ENCODE results near the gene ZFYVE9. TPM values are rescaled to one million over a fixed set of nuclear protein-coding genes. Genes with fewer than 3 reads are reported as not detected.

Gene ZFYVE9
- total and polyA plus RNA-seq, 2 of the 8 experiments (the other 6 are each of a cell fraction or from before 2014, with no cell fraction given): 5.8 to 26.5 TPM

DNA sequence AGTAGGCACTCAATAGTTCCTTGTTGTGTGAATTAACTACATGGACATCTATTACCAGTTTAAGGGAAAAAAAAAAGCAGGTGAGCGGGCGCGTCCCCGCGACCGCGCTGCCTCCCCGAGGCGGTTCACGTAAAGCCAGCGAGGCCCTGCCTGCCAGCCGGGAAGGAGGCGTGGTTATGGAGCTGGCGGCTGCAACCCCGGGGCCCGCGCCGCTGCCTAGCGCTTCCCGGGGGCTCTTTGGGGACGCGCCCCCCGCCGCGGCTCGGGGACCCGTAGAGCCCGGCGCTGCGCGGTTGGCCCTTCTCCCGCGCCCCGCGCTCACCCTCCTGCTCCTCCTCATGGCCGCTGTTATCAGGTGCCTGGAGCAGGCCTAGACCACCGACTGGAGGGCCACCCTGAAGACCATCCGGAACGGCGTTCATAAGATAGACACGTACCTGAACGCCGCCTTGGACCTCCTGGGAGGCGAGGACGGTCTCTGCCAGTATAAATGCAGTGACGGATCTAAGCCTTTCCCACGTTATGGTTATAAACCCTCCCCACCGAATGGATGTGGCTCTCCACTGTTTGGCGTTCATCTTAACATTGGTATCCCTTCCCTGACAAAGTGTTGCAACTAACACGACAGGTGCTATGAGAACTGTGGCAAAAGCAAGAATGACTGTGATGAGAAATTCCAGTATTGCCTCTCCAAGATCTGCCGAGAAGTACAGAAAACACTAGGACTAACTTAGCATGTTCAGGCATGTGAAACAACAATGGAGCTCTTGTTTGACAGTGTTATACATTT, 226.7 kb downstream of the ZFYVE9 start (continued):
- no peak for TF ChIP-seq YY1 (IDR thresholded peaks at IDR 0.05; ENCODE audit: low read depth, low read length)
- no peak for TF ChIP-seq ZNF274 (IDR thresholded peaks at IDR 0.05; ENCODE audit: borderline replicate concordance, extremely low read depth, low read length)
- TF ChIP-seq CBX8 (IDR thresholded peaks at IDR 0.05; ENCODE audit: borderline replicate concordance, low read depth, low read length): no peak
- TF ChIP-seq, protein P1, sequence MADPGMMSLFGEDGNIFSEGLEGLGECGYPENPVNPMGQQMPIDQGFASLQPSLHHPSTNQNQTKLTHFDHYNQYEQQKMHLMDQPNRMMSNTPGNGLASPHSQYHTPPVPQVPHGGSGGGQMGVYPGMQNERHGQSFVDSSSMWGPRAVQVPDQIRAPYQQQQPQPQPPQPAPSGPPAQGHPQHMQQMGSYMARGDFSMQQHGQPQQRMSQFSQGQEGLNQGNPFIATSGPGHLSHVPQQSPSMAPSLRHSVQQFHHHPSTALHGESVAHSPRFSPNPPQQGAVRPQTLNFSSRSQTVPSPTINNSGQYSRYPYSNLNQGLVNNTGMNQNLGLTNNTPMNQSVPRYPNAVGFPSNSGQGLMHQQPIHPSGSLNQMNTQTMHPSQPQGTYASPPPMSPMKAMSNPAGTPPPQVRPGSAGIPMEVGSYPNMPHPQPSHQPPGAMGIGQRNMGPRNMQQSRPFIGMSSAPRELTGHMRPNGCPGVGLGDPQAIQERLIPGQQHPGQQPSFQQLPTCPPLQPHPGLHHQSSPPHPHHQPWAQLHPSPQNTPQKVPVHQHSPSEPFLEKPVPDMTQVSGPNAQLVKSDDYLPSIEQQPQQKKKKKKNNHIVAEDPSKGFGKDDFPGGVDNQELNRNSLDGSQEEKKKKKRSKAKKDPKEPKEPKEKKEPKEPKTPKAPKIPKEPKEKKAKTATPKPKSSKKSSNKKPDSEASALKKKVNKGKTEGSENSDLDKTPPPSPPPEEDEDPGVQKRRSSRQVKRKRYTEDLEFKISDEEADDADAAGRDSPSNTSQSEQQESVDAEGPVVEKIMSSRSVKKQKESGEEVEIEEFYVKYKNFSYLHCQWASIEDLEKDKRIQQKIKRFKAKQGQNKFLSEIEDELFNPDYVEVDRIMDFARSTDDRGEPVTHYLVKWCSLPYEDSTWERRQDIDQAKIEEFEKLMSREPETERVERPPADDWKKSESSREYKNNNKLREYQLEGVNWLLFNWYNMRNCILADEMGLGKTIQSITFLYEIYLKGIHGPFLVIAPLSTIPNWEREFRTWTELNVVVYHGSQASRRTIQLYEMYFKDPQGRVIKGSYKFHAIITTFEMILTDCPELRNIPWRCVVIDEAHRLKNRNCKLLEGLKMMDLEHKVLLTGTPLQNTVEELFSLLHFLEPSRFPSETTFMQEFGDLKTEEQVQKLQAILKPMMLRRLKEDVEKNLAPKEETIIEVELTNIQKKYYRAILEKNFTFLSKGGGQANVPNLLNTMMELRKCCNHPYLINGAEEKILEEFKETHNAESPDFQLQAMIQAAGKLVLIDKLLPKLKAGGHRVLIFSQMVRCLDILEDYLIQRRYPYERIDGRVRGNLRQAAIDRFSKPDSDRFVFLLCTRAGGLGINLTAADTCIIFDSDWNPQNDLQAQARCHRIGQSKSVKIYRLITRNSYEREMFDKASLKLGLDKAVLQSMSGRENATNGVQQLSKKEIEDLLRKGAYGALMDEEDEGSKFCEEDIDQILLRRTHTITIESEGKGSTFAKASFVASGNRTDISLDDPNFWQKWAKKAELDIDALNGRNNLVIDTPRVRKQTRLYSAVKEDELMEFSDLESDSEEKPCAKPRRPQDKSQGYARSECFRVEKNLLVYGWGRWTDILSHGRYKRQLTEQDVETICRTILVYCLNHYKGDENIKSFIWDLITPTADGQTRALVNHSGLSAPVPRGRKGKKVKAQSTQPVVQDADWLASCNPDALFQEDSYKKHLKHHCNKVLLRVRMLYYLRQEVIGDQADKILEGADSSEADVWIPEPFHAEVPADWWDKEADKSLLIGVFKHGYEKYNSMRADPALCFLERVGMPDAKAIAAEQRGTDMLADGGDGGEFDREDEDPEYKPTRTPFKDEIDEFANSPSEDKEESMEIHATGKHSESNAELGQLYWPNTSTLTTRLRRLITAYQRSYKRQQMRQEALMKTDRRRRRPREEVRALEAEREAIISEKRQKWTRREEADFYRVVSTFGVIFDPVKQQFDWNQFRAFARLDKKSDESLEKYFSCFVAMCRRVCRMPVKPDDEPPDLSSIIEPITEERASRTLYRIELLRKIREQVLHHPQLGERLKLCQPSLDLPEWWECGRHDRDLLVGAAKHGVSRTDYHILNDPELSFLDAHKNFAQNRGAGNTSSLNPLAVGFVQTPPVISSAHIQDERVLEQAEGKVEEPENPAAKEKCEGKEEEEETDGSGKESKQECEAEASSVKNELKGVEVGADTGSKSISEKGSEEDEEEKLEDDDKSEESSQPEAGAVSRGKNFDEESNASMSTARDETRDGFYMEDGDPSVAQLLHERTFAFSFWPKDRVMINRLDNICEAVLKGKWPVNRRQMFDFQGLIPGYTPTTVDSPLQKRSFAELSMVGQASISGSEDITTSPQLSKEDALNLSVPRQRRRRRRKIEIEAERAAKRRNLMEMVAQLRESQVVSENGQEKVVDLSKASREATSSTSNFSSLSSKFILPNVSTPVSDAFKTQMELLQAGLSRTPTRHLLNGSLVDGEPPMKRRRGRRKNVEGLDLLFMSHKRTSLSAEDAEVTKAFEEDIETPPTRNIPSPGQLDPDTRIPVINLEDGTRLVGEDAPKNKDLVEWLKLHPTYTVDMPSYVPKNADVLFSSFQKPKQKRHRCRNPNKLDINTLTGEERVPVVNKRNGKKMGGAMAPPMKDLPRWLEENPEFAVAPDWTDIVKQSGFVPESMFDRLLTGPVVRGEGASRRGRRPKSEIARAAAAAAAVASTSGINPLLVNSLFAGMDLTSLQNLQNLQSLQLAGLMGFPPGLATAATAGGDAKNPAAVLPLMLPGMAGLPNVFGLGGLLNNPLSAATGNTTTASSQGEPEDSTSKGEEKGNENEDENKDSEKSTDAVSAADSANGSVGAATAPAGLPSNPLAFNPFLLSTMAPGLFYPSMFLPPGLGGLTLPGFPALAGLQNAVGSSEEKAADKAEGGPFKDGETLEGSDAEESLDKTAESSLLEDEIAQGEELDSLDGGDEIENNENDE (IDR thresholded peaks at IDR 0.05; ENCODE audit: insufficient replicate concordance, low read length): no peak
- no peak for TF ChIP-seq FOSL1 (IDR thresholded peaks at IDR 0.05; ENCODE audit: insufficient read depth, low read depth, low read length)
- peak; percentile 68 for TF ChIP-seq KDM4A (IDR thresholded peaks at IDR 0.05; ENCODE audit: low read depth, low read length, severe bottlenecking)
- TF ChIP-seq BACH1 (IDR thresholded peaks at IDR 0.05; ENCODE audit: low read length): no peak
- no peak for TF ChIP-seq MAFK (IDR thresholded peaks at IDR 0.05; ENCODE audit: low read depth, low read length)
- TF ChIP-seq SIN3A (conservative IDR thresholded peaks at IDR 0.05 in 1 of 2, IDR thresholded peaks at IDR 0.05 in 1 of 2; ENCODE audit: low read depth in 1 of 2, low read length in 2 of 2): 0 out of 4 replicates have a peak, but pooled peaks of 1 of the 2 experiments have one; percentile 38
- TF ChIP-seq NRF1 (IDR thresholded peaks at IDR 0.05; ENCODE audit: low read depth, low read length): no peak

Data from H1 (cell line).